ENCODE results near the gene IL20RA. TPM values are rescaled to one million over a fixed set of nuclear protein-coding genes. Genes with fewer than 3 reads are reported as not detected.

The IL20RA gene
- polyA plus RNA-seq, 1 donor = 30.6 TPM

DNA sequence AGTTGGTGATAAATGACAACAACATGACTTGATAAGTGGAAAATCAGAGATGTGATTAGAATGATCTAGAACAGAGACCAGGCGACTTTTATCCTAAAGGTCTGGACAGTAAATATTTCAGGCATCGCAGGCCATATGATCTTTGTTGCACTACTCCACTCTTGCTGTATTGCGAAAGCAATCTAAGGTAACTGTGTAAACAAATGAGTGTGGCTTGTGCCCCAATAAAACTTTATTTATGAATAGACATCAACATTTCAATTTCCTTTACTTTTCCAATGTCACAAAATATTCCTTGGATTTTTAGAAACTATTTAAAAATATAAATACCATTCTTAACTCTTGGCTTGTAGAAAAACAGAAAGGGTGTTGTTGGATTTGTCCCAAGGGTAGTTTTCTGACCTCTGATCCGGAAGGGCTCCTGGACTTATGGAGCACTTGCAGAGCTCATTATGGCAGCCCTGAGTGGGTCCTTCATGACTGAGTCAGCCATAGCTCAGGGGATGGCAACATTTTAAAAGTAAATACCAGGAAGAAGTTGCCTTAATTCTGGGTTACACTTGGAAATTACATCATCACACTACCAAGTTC, 34.5 kb downstream of the IL20RA start:
- no peak for DNase-seq (ENCODE audit: low read depth)

DNA sequence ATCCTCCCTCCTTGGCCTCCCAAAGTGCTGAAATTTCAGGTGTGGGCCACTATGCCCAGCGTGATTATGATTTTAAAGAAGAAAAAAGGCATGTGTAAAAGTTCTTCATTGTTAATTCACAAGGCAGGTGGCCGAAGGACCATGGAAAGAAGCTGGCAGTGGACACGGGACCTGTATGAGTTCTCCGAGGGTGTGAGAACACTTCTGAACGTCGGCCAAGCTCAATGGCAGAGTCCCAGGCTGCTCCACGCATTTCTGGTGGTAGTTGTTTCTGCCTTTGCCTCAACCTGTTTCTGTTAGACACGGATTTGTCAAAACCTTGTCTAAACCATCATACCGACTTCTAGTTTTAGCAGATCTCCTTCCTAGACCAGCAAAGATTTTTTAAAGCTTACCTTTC, 36.6 kb downstream of the IL20RA start:
- no peak for DNase-seq (ENCODE audit: low read depth)

DNA sequence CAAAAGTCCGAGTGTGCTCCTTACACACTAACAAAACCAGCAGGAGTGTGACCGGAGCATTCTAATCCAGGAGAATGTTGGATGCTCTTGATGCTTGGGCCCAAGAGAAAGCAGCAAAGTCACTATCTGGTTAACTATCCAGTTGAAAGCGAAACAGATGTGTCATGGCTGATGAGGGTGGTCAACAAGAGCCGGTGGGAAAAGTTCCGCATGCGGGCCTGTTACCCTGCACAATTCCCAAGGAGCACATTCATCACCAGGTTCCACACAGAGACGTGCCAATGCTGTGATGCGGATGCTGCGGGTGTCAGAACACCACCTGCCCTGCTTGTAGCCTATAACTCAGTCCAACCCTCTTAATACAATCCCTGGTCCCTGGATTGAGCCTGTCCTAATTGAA, 38.7 kb downstream of the IL20RA start:
- no peak for DNase-seq (ENCODE audit: low read depth)

DNA sequence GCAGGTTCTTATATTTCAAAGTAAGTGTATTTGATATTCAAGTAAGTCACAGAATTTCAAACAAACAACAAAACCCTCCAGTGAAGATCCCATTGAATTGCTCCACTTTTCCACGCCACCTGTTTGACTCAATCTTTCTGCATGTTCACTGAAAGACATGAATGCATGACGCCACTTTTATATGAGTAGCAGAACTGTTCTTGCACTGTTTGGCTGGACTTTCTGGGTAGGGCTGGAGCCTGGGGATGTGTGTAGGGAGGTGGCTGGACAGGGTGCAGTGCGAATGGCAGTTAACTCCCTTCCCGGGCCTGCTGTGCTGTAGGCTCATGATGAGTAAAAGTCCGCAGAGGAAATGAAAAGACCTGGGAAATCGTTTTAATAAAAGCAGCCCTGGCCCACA, 39.7 kb downstream of the IL20RA start:
- DNase-seq (ENCODE audit: low read depth) = no peak

DNA sequence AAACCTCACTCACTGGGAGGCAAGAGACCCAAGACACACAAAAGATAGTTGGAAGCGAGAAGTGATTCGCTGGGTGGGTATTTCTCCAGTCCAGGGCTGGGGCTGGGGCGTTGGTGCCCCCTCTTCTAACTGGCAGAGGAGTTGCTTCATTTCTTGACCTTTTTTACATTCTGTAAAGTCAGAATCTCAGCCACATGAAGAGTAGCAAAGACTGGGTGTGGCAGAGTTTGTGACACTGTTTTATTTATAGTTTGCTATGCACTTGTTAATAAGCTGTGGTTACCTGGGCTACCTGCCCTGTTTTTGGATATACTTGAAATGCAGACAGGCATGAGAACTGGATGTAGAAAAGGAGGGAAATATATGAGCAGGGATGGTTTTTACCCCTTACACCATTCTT, 42.3 kb downstream of the IL20RA start:
- DNase-seq (ENCODE audit: low read depth) = no peak

DNA sequence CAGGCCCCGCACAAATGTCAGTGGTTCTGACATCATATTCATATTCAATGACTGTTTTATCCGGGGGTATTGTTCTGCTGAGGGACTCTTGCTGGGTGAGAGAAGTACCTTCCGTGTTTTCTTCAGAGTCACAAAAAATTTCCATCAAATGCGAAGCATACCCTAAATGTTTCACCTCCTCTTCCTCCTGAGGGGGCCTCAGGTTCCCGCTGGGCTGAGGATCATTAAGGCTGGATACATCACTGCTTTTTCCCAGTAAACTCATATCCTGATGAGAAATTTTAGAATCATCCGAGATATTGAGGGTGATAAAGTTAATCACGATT, 42.8 kb downstream of the IL20RA start:
- DNase-seq (ENCODE audit: low read depth) = no peak

DNA sequence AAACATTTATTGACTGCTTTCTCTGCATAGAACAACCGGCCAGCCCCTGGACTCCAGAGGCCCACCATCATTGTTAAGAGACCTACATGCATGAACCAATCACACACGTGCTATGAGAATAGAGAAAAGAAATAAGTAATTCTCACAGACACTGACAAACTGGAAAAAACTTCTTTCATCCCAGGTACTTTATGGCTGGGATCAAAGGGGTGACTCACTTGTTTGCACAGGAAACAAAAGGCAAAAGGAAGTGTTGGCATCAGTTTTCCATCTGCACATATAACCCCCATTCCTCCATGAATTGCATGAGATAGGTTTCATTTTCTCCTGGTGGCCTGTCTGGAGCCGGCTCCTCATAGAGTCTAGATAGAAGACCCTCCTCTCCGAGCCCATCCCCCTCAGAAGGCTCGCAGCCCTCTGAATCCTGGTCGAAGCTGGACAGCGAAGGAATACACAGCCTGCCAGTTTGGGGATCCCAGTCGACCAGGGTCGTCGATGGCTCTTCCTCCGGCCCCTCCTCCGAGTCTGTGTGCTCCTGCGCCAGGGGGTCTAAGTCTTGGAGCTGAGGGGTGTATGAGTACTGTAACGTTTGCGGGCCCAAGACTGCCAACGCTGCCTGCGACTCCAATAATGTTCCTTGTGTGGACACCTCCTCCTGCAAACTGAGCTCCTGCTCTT, 43.3 kb downstream of the IL20RA start:
- DNase-seq (ENCODE audit: low read depth) = no peak

DNA sequence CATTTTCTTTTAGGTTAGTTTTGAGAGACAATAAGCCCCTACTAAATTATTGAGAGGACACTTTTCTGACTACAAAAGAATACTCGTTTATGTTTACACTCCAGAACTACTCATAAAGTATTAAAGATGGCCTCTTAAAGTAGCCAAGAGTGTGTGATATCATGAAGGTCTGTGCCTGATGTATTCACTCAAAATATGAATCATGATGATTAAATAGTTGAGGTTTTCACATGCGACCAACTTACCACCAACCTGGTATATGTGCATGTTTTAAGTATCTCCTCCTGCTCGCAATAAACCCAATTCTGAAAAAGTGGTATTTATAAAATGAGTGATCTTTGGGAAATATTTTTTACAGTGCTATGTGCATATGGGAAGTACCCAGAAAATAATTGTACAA, 43.9 kb downstream of the IL20RA start:
- DNase-seq (ENCODE audit: low read depth) = no peak

DNA sequence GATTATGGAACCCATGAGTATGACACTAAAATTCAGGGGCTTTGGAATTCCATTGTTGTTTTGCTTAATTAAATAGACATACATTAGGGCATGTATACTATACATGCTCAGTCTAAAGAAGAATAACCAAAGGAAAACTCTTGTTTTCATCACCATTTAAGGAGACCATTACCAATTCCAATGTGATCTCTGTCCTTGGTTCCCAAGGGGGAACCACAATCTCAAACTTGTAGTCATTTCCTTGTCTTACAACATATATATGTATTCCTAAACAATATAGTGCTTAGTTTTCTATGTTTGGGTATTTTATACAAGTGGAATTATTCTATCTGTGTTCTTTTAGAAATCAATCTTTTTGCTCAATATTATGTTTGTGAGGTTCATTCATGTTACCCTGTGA, 49.2 kb downstream of the IL20RA start:
- DNase-seq (ENCODE audit: low read depth) = no peak

DNA sequence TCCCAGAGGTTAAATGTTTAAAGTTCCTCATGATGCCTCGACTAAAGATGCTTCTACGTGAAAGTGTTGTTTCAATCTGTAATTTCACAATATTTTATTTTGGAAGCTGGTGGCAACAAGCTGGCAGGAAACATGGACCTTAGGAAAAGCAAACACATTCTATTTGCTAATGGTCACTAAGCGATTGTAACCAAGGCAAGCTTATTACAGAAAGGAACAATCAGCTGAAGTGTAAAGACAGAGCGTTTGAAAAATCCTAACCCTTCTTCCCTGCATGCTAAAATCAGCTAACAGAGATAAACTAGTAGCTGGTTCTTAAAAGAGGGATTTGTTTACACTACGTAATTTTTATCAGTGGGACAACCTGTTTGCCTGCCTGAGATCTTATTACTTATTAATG, 50.0 kb downstream of the IL20RA start:
- no peak for DNase-seq (ENCODE audit: low read depth)

DNA sequence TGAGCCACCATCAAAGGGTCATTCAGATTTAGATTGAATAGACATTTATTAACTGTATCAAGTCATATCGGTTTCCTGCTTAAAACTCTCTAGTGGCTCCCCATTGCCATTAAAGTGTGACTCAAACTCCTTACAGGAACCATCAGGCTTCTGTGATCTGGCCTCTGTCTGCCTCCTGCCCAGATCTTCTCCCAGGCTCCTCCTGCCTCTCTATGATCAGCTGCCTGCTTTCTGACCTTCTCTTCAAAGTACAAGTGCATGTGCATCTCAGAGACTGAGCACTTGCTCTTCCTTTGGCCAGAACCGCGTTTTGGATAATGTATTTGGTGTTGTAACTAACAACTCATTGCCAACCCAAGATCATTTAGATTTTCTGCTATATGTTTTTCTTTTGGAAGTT, 52.7 kb downstream of the IL20RA start:
- no peak for DNase-seq (ENCODE audit: low read depth)

DNA sequence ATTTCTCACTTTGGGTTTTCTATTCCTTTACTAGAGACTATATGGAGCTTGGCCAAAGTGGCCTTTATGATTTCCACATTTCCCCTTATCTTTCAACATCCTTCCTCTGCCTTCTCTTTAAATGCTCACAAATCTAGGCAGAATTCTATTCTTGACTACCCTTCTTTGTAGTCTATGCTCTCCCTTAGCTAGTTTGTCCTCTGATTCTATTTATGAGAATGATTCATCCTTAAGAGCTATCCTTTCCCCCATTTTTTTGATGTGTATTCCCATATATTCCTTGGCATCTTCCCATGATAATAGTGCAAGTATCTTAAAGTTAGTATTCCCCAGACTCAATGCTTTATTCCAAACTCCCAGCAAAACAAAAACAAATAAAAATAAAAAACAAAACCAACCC, 53.1 kb downstream of the IL20RA start:
- DNase-seq (ENCODE audit: low read depth) = no peak

DNA sequence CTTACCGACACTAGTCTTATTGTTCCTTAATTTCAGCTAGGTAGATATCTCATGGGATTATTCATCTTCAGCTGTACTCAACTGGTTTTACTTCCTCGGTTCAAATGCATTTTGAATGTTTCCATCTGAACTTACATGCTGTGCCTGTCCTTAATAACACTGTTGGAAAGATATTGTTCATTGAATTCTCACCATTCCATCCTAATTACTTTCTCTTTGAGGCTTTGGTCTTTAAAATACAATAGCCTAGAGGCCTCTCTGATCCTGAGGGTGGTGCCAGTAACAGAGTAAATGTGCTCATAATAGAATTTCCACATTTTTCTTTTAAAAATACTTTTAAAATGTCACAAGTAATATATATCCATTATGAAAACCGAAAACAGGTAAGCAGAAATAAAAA, 54.0 kb downstream of the IL20RA start:
- no peak for DNase-seq (ENCODE audit: low read depth)

DNA sequence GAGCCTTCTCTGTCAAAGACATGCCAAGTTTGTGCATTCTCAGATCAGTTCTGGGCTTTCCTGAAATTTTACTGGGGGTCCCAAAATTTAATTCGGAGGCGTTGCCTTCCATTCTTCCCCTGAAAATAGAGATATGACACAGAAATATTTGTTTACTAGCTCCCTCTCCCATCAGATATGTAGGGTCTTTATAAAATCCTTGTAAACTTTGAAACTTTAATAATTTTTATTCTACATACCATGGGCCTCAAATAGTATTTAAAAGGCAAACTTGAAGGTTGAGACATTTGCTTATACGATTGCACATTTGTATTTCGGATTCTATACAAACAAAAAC, 54.6 kb downstream of the IL20RA start:
- DNase-seq (ENCODE audit: low read depth) = no peak

DNA sequence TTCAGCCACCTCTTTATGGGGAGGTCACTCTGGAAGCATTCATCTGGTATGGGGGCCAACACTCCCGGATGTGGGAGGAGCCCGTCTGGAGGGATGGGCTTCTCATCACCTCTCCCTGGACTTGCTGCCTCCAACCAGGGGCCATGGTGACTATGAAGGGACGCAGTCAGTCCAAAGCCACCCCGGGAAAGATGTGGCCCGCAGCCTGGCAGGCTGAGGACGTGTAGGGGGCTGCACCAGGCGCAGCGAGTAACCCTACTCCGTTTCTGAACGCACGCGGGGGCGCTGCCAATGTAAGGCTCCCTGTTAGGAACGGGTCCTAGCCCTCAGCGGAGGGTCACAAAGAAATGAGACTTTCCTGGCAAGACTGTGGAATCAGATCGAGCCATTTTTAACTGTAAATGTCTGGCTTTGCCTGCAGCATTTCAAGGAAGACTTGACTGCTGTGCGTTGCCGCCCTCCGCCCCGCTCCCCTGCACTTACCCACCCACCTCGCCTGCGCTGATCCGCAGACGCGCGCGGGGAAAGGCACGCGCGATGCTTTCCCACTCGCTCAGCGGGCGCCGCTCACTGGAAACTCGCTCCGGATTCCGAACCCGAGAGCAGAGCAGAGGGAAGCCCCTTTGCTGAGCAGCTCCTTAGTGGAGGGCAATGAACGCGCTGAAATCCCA, 55.1 kb downstream of the IL20RA start:
- no peak for DNase-seq (ENCODE audit: low read depth)

DNA sequence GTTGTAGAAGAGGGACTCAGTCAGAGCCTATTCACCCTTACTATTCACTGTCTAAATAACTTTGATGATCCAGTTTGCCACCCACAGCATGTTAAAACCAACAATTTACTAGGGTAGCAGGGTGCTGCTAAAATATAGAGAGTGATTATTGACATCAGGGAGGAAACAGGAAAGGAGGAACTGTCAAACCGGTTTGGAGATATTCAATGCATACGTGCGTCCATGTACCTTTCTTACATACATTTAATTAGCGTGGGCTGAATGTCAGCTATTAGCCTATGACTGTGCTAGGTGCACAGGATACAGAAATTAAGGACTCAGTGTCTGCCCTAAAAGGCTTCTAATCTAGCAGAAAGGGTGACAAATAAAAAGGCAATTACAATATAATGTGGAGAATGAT, 57.2 kb downstream of the IL20RA start:
- DNase-seq (ENCODE audit: low read depth) = no peak

DNA sequence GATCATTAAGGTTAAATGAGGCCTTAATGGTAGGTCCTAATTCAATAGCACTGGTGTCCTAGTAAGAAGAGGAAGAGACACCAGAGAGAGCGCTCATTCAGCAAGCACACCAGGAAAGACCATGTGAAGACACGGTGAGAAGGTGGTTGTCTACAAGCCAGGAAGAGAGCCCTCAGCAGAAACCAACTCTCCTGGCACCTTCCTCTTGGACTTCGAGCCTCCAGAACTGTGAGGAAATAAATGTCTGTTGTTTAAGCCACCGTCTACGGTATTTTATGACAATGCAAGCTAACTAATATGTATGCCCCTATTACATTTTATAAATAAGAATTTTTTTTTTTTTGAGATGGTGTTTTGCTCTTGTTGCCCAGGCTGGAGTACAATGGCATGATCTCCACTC, 59.3 kb downstream of the IL20RA start:
- no peak for DNase-seq (ENCODE audit: low read depth)

DNA sequence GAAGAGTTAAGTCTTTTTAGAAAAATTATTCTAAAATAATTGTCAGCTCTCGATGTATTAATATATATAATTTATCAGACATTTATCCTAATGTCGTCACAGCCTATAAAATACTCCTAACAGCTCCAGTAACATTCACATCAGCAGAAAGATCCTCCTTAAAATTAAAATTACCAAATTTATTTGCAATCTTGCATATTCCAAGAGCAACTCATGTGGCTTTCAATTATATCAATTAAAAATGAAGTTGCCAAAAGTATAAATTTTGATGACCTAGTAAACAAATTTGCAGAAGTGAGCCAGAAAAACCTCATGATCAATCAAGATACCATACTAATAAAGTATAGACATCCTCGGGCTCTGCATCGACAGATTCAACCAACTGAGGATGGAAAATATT, 60.2 kb downstream of the IL20RA start:
- no peak for DNase-seq (ENCODE audit: low read depth)

DNA sequence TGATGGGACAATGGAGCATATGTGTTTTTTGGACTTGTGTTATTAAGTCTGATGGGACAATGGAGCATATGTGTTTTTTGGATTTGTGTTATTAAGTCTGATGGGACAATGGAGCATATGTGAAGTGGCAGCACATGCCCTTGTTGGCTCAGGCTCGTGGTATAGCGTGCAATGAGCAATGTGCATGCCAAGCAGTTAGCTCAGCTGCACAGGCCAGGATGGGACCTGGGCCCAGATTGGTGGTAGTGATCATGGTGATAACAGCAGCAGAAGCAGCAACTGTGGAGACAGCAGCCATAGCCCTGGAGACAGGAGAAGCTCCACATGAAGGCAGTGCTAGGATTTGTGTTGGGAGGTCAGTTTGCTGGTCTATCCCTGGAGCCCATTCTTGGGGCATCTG, 61.1 kb downstream of the IL20RA start:
- no peak for DNase-seq (ENCODE audit: low read depth)

DNA sequence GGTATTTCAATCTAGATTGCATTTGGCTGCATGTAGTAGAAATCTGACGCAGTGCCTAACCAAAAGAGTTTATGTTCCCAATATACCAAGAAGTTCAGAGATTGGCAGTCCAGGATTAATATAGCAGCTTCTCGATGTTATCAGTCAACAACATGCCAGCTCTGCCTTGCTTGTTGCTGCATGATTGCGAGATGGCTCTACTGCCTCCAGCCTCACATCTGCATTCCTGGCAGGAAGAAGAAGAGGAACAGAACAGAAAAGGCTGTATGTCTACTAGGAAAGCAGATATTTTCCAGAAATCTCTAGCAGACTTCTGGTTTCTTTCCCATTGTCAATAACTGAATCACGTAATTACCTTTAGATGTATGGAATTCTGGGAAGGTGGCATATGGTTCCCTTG, 61.8 kb downstream of the IL20RA start:
- DNase-seq (ENCODE audit: low read depth) = no peak

DNA sequence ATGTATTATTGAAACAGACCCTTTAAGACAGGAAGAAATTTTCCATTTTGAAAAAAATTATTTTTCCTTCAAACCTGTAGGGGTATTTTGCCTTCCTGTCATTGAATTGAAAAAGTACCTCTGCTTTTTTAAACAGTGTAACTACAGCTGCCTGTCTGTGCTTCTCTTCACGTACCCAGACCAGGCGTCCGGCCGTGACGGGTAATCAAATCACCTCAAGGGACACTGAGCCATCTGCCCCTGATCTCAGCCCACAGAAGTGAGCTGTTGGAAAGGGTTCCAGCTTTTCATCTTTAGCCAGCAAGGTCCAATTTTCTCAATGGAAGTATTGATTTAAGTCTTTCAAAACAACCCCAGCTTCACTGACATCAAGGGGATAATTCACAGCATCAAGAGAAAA, 64.7 kb downstream of the IL20RA start:
- DNase-seq (ENCODE audit: low read depth) = no peak

DNA sequence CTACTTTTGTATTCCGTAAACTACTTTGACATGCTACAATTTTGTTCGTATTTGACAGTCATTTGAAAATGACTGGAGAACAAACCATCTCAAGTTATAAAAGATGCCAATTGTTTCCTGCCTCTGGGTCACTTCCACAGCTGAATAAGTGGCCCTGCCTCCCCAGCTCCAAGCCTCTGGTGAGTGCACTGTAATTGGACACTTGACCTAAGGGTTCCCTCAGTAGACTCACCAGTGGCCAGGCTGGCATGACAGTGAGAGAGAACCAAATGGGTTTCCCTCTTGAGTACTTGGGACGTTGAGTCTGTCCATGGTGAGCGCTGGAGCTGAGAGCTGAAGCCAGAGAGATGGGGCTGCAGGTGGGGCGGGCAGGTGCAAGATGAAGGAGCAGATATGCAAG, 65.6 kb downstream of the IL20RA start:
- DNase-seq (ENCODE audit: low read depth) = no peak

DNA sequence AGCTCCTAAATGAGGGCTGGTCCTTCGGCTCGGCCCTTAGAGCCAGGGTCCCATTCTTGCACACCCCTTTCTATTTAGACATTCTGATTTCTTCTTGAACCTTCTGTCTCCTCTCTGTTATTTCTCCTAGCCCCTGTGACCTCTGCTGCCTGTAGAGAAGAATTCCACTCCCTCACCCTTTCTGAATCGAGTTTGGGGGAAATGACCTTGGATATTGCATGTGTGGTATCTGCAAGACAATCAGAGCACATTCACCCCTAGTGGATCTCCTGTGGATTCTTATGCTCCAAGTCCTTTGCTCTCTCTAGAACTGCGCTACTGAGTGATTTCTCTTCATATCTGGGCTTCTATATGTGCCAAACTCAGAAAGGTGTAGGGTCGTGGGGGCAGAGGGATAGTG, 67.7 kb downstream of the IL20RA start:
- DNase-seq (ENCODE audit: low read depth) = no peak
